ENCODE results near the gene CD96. TPM values are rescaled to one million over a fixed set of nuclear protein-coding genes. Genes with fewer than 3 reads are reported as not detected.

Gene CD96
- total RNA-seq, 6 experiments from 2014 or later = 0.31 to 1.3 (median 0.79) TPM

DNA sequence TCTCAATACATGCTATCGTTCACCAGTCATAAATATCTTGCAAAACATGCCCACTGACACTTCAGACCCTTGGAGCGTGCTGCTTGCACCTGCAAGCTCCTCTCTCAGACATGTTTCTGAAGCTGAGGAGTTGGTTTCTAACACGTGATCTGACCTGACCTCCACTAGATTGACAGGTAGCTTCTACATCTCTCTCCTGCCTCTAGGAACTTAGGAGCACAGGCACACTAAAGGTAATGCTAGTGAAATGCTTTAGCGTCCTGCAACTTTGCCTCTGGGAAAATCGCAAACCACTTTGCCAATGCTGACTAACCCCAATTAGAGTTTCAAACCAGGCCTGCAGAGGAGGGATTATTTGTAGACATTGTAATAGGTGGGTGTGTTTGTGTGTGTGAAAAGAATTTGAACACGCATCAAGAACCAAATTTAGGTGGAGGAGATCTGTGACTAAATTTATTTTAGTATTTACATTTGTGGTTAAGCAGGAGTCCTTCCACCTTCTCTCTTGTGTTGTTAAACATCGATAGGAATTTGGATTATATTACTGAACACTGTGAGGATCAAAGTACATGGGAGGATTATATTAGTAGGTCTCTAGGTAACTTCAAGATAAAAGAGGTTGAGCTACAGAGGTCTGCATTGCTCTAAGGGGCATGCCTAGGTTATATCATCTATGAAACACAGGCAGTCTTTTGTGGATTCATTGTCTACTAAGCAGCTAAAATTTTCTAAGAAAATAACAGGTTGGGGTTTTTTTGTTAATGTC lies 139.8 kb downstream of the CD96 start:
- no peak for ATAC-seq
- intact Hi-C loops (cut with DNase I) = no loop called here
- 63% methylated on average over 7 of the region's 7 CpGs for WGBS (ENCODE audit: insufficient coverage, low coverage, low lambda C conversion rate, missing lambda C conversion rate)
- H3K9me3 ChIP-seq = no peaks in the 10 kb centered on the region
- TF ChIP-seq, protein P1, sequence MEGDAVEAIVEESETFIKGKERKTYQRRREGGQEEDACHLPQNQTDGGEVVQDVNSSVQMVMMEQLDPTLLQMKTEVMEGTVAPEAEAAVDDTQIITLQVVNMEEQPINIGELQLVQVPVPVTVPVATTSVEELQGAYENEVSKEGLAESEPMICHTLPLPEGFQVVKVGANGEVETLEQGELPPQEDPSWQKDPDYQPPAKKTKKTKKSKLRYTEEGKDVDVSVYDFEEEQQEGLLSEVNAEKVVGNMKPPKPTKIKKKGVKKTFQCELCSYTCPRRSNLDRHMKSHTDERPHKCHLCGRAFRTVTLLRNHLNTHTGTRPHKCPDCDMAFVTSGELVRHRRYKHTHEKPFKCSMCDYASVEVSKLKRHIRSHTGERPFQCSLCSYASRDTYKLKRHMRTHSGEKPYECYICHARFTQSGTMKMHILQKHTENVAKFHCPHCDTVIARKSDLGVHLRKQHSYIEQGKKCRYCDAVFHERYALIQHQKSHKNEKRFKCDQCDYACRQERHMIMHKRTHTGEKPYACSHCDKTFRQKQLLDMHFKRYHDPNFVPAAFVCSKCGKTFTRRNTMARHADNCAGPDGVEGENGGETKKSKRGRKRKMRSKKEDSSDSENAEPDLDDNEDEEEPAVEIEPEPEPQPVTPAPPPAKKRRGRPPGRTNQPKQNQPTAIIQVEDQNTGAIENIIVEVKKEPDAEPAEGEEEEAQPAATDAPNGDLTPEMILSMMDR (IDR thresholded peaks at IDR 0.05) = no peak
- no peaks in the 10 kb centered on the region for H3K36me3 ChIP-seq
- H3K27ac ChIP-seq = no peak overlapping the region
- H3K27me3 ChIP-seq = no peaks in the 10 kb centered on the region
- no peak overlapping the region for H3K4me3 ChIP-seq
- DNase-seq = no peak
- H3K4me1 ChIP-seq = peaks cover 0 to 2% (median 0%) of the 10 kb centered on the region in 4 donors

DNA sequence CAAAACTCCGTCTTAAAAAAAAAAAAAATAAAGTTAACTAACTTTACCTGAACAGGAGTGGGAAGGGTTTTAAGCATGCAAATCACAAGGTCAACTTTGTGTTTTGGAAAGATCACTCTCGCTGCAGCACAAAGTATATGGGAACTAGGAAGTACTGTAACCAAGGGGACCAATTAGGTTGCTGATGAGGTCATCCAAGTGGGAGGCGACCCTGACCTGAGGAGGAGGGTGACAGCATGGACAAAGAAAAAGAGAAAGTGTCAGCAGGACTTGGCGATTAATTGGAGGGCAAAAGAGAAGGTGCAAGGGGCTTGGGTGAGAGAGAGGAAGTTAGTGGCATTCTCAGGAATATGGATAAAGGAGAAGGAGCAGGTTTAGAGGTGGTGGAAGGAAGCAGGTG lies 142.6 kb downstream of the CD96 start:
- intact Hi-C loops (cut with DNase I) = no loop called here
- Histone ChIP-seq H3K4me1 (no peaks in the 10 kb centered on the region), H3K27me3 (no peaks in the 10 kb centered on the region), H3K4me3 (no peak overlapping the region), H3K36me3 (no peaks in the 10 kb centered on the region), H3K27ac (no peak overlapping the region), H3K9me3 (no peaks in the 10 kb centered on the region)
- ATAC-seq (no peak), DNase-seq (no peak)
- WGBS (ENCODE audit: insufficient coverage, low coverage, low lambda C conversion rate, missing lambda C conversion rate) = 84% methylated on average over 4 of the region's 4 CpGs
- TF ChIP-seq, protein P1 (IDR thresholded peaks at IDR 0.05) = no peak
- no peak for TF ChIP-seq POLR2A (IDR thresholded peaks at IDR 0.05)

DNA sequence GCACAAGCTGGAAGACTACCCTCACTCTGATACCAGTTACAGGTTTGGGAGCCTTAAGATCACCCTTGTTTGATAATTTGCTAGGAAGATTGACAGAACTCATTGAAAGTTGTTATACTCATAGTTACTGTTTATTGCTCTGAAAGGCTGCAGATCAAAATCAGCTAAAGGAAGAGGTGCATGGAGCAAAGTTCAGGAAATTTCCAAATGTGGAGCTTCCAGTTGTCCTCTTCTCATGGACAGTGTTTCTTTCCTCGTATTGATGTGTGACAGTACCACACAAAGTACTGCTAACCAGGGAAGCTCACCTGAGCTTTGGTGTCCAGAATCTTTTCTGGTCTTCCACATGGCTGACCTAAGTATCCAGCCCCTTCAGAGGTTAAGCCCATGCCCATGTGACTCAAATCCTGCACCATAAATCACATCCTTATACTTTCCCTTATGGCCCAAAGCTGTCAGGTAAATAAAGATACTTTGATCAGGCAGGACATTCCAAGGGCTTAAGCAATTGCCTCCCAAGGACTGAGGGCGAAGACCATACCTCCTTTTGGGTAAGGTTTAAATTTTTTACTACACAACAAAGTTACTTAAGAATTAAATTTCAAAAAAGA lies 146.3 kb downstream of the CD96 start:
- Histone ChIP-seq H3K4me3 (no peak overlapping the region), H3K27me3 (no peaks in the 10 kb centered on the region), H3K4me1 (no peaks in the 10 kb centered on the region), H3K9me3 (no peaks in the 10 kb centered on the region), H3K36me3 (no peaks in the 10 kb centered on the region), H3K27ac (no peak overlapping the region)
- ATAC-seq = peak; percentile 29 to 55 (median 42)
- intact Hi-C loops (cut with DNase I) = no loop called here
- DNase-seq = no peak
- WGBS (ENCODE audit: insufficient coverage, low coverage, low lambda C conversion rate, missing lambda C conversion rate) = 46% methylated on average over 2 of the region's 2 CpGs
- no peak for TF ChIP-seq POLR2A (IDR thresholded peaks at IDR 0.05)
- TF ChIP-seq, protein P1 (IDR thresholded peaks at IDR 0.05) = no peak

DNA sequence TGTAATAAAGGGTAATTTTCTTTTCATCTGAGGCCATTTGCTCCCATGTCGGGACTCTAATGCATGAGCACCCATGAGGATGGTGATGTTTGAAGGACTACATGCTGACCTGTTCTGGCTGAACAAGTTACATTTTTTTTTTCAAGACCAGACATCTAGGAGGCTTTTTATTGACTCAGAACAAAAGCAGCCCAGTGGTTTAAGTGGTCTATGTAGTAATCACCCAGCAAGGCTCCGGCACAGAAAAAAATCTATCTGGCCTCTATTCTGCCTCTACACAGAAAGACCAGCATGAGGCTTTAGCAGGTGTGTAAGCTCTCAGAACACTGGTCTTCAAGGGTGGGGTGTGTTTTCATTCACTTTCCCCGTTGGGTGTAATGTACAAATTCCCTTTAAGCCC lies 148.2 kb downstream of the CD96 start:
- ATAC-seq = no peak
- no peaks in the 10 kb centered on the region for H3K36me3 ChIP-seq
- H3K27ac ChIP-seq = no peak overlapping the region
- no peak for DNase-seq
- no peak for TF ChIP-seq POLR2A (IDR thresholded peaks at IDR 0.05)
- TF ChIP-seq, protein P1 (IDR thresholded peaks at IDR 0.05) = no peak
- H3K9me3 ChIP-seq = no peaks in the 10 kb centered on the region
- no peaks in the 10 kb centered on the region for H3K4me1 ChIP-seq
- H3K4me3 ChIP-seq = no peak overlapping the region
- intact Hi-C loops (cut with DNase I) = no loop called here
- H3K27me3 ChIP-seq = no peaks in the 10 kb centered on the region
- WGBS (ENCODE audit: insufficient coverage, low coverage, low lambda C conversion rate, missing lambda C conversion rate) = 69% methylated on average over 3 of the region's 3 CpGs

Measured in right lobe of liver (tissue), 6 donors.